HFFc6 (cell line): Measurements from ENCODE around the gene PAEP. TPM values are rescaled to one million over a fixed set of nuclear protein-coding genes. Genes with fewer than 3 reads are reported as not detected.

Experiments used
- DNase-seq: peaks from one replicate; pipeline ENCODE4 v3.0.0-alpha.2; 2018
- H3K27ac Mint-ChIP-seq: 2 replicates; pipeline ENCODE4 v1.8.0; 2020; ENCODE audit warnings: mild to moderate bottlenecking, mixed read lengths
- H3K27me3 Mint-ChIP-seq: 2 replicates; pipeline ENCODE4 v1.8.0; 2021; ENCODE audit warnings: mild to moderate bottlenecking, moderate library complexity, mixed read lengths; ENCODE audit not compliant: insufficient read depth
- H3K36me3 Mint-ChIP-seq: 2 replicates; pipeline ENCODE4 v1.8.0; 2021; ENCODE audit warnings: low read depth, mixed read lengths
- H3K4me1 Mint-ChIP-seq: 2 replicates; pipeline ENCODE4 v1.8.0; 2020; ENCODE audit warnings: low read depth, mixed read lengths
- H3K4me3 Mint-ChIP-seq: 2 replicates; pipeline ENCODE4 v1.8.0; 2020; ENCODE audit warnings: mild to moderate bottlenecking, moderate library complexity, mixed read lengths
- H3K9me3 Mint-ChIP-seq: 2 replicates; pipeline ENCODE4 v1.8.0; 2020; ENCODE audit warnings: mild to moderate bottlenecking, mixed read lengths
- CTCF ChIP-seq: fragments of 200-600 bp; sonication (generic); IDR thresholded peaks from 2 replicates; pipeline ENCODE4 v1.5.0; 2021; ENCODE audit warnings: antibody characterized with exemption, mild to moderate bottlenecking
- total RNA-seq, 6 experiments: library from RNA; stranded (reverse); fragmentation: NEBNext Ultra II Directional; extraction: Animal tissue kit (Norgen Biotek cat#: 25700); gene quantifications; 2 replicates in 1 of 6; 3 replicates in 5 of 6; pipeline ENCODE4 v1.2.3, GENCODE V29; 2021

Gene PAEP
- total RNA-seq, 6 experiments from 2014 or later: not detected

DNA sequence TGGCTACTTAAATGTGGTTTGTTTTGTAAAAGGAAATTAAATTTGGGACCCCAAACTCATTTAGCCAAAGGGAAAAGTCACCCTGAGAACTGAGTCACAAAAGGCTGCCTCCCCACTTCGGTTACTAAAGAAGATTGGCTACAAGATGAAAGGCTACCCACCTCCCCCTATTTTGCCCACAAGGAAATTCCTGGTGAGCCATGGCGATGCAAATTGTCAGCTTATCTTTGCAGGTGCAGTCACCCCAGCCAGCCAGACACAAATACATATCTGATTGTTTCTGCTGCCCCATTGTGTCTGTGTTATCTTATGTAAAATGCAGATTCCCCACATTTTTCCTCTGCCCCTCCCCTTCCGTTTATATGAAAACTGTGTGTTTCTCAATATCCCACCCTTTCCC, 8.9 kb downstream of the PAEP start:
- DNase-seq: no peak
- Mint-ChIP-seq H3K36me3 (no peaks in the 10 kb centered on the region), H3K4me1 (no peaks in the 10 kb centered on the region), H3K4me3 (no peak overlapping the region), H3K27ac (no peak overlapping the region), H3K27me3 (peaks cover 13% of the 10 kb centered on the region), H3K9me3 (peaks cover 9% of the 10 kb centered on the region; the same call in 1 of the 2 replicates)
- no peak for TF ChIP-seq CTCF

DNA sequence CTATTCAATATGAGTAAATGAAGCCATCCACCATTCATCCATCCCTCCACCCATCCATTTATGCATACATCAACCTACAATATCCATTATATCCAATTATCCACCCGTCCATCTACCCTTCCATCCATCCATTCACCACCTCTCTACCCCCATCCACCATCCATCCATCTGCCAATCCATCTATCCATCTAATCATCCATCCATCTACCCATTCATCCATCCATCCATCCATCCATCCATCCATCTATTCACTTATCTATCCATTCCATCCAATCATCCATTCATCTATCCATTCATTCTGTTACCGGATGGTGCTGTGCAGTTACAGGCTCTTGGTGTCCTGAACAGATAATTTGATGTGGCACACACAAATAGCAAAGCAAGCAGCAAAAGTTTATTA, 10.7 kb downstream of the PAEP start:
- no peak overlapping the region for H3K4me3 Mint-ChIP-seq
- no peak overlapping the region for H3K27ac Mint-ChIP-seq
- H3K9me3 Mint-ChIP-seq: peaks cover 9% of the 10 kb centered on the region; the same call in 1 of the 2 replicates
- H3K36me3 Mint-ChIP-seq: no peaks in the 10 kb centered on the region
- no peak for DNase-seq
- H3K4me1 Mint-ChIP-seq: no peaks in the 10 kb centered on the region
- peaks cover 17% of the 10 kb centered on the region for H3K27me3 Mint-ChIP-seq
- no peak for TF ChIP-seq CTCF

DNA sequence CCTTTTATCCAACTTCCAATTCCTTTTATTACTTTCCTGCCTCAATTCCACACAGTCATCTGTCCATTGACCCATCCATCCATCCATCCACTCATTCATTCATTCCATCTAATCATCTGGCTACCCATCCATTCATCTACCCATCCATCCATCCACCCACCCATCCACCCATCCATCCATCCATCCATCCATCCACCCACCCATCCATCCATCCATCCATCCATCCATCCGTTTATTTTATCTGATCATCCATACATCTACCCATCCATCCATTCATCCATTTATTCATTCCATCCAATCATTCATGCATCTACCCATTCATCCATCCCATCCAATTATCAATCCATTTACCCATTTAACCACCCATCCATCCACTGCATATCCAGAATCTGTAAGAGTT, 11.6 kb downstream of the PAEP start:
- Mint-ChIP-seq H3K27me3 (peaks cover 17% of the 10 kb centered on the region), H3K27ac (no peak overlapping the region), H3K4me3 (no peak overlapping the region), H3K4me1 (no peaks in the 10 kb centered on the region), H3K36me3 (no peaks in the 10 kb centered on the region), H3K9me3 (peaks cover 9% of the 10 kb centered on the region; the same call in 1 of the 2 replicates)
- DNase-seq: no peak
- TF ChIP-seq CTCF: no peak

DNA sequence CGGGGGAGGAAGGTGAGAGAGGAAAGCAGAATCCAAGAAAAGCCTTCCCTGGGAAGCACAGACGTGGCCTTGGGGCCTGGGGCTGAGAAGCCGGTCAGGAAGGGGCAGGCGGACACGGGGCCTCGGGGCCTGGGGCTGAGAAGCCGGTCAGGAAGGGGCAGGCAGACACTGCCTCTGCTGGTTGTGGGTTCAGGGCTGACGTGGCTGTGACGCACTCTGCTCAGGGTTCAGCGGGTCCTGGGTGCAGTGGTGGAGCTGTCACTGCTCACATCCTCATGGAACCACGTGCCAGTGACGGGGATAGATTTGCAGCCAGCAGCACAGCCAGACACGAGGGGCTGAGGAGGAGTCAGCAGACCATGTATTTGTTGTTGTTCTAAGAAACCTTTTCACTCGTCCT, 12.8 kb downstream of the PAEP start:
- Mint-ChIP-seq H3K36me3 (no peaks in the 10 kb centered on the region), H3K27ac (no peak overlapping the region), H3K9me3 (peaks cover 3% of the 10 kb centered on the region; the same call in 1 of the 2 replicates), H3K27me3 (peaks cover 11% of the 10 kb centered on the region), H3K4me3 (no peak overlapping the region), H3K4me1 (no peaks in the 10 kb centered on the region)
- DNase-seq: no peak
- no peak for TF ChIP-seq CTCF

- Mint-ChIP-seq H3K27ac (no peak overlapping the region), H3K27me3 (peaks cover 10% of the 10 kb centered on the region), H3K9me3 (no peaks in the 10 kb centered on the region), H3K4me1 (no peaks in the 10 kb centered on the region), H3K4me3 (no peak overlapping the region), H3K36me3 (no peaks in the 10 kb centered on the region)
- no peak for TF ChIP-seq CTCF
- no peak for DNase-seq
Observed at GRCh38 chr9:135574943-135575342, 13.4 kb downstream of the PAEP start.
